Ovary (tissue), 3 donors: Measurements from ENCODE around the gene PSIP1.

Source experiments
- EP300 ChIP-seq: sonication (generic); formaldehyde crosslinking; IDR thresholded peaks from one replicate; pipeline ENCODE4 v1.6.1; 2017; ENCODE audit warnings: antibody characterized with exemption
- POLR2A ChIP-seq: fragments of 450-650 bp; IDR thresholded peaks from one replicate; pipeline ENCODE4 v1.6.1; 2017; ENCODE audit warnings: antibody characterized with exemption, mild to moderate bottlenecking, moderate library complexity
- TF ChIP-seq, protein P1 (sequence below), 3 donors: fragments of 450-650 bp in 2 of 3; fragments of 200-600 bp in 1 of 3; IDR thresholded peaks; one replicate each; pipeline versions ENCODE4 v1.5.1 to v1.8.0; 2016 to 2022; ENCODE audit warnings: antibody characterized with exemption in 3 of 3, mild to moderate bottlenecking in 1 of 3
- donor health status: DM: no; HTN: no; CAD: no.

DNA sequence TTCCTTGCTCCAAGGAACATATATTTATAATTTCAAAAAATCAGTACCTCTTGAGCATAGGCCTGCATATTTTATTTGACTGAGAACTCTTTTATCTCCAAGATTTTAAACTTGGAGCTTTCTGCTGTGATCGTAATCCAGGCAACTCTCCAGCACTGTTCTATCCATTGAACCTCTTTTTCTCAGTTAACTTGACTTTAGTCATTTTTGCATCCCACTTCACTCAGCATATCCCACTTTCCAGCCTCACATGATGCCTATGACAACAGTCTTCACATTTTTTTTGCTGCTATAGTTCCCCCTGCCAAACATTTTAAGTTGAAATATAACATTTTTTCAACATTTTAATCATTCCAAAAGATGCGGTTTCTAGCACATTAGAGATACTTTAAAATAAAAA lies 9.1 kb upstream of the PSIP1 start:
- TF ChIP-seq POLR2A = no peak
- no peak for TF ChIP-seq EP300
- TF ChIP-seq, protein P1, sequence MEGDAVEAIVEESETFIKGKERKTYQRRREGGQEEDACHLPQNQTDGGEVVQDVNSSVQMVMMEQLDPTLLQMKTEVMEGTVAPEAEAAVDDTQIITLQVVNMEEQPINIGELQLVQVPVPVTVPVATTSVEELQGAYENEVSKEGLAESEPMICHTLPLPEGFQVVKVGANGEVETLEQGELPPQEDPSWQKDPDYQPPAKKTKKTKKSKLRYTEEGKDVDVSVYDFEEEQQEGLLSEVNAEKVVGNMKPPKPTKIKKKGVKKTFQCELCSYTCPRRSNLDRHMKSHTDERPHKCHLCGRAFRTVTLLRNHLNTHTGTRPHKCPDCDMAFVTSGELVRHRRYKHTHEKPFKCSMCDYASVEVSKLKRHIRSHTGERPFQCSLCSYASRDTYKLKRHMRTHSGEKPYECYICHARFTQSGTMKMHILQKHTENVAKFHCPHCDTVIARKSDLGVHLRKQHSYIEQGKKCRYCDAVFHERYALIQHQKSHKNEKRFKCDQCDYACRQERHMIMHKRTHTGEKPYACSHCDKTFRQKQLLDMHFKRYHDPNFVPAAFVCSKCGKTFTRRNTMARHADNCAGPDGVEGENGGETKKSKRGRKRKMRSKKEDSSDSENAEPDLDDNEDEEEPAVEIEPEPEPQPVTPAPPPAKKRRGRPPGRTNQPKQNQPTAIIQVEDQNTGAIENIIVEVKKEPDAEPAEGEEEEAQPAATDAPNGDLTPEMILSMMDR (IDR thresholded peaks at IDR 0.05) = no peak
